Liver (tissue), 9 donors: Measurements from ENCODE around the gene CTNNA2. TPM values are rescaled to one million over a fixed set of nuclear protein-coding genes. Genes with fewer than 3 reads are reported as not detected.

Source experiments
- DNase-seq: peaks from one replicate; pipeline ENCODE4 v3.0.0-alpha.2; 2017; ENCODE audit warnings: low spot score
- H3K27ac ChIP-seq, 2 donors: one replicate each; pipeline ENCODE4 v1.7.0; 2013; ENCODE audit warnings: inconsistent platforms in 2 of 2, low read length in 2 of 2, control low read depth in 1 of 2, low read depth in 1 of 2, mild to moderate bottlenecking in 1 of 2
- H3K27me3 ChIP-seq, 4 donors: one replicate each; pipeline versions ENCODE4 v1.6.1 to v1.7.0; 2013; ENCODE audit warnings: low read length in 3 of 4, inconsistent platforms in 1 of 4, mild to moderate bottlenecking in 1 of 4, moderate library complexity in 1 of 4; ENCODE audit not compliant: control insufficient read depth in 4 of 4, insufficient read depth in 4 of 4
- H3K36me3 ChIP-seq, 4 donors: one replicate each; pipeline versions ENCODE4 v1.6.1 to v1.7.0; 2013; ENCODE audit warnings: low read length in 3 of 4, mild to moderate bottlenecking in 3 of 4, low read depth in 1 of 4, moderate library complexity in 1 of 4; ENCODE audit not compliant: control insufficient read depth in 4 of 4, insufficient read depth in 3 of 4
- H3K4me1 ChIP-seq, 4 donors: one replicate each; pipeline versions ENCODE4 v1.6.1 to v1.7.0; 2013; ENCODE audit warnings: low read length in 3 of 4, mild to moderate bottlenecking in 3 of 4, moderate library complexity in 1 of 4; ENCODE audit not compliant: control insufficient read depth in 4 of 4, insufficient read depth in 4 of 4
- H3K4me3 ChIP-seq, 3 donors: one replicate each; pipeline versions ENCODE4 v1.6.1 to v1.7.0; 2013; ENCODE audit warnings: low read length in 3 of 3, control low read depth in 1 of 3, low read depth in 1 of 3, mild to moderate bottlenecking in 1 of 3
- H3K9ac ChIP-seq, 2 donors: one replicate each; pipeline ENCODE4 v1.7.0; 2013; ENCODE audit warnings: low read length in 2 of 2, mild to moderate bottlenecking in 2 of 2, moderate library complexity in 2 of 2, control low read depth in 1 of 2, low read depth in 1 of 2
- H3K9me3 ChIP-seq, 4 donors: one replicate each; pipeline versions ENCODE4 v1.6.1 to v1.7.0; 2013; ENCODE audit warnings: low read length in 3 of 4; ENCODE audit not compliant: control insufficient read depth in 4 of 4
- EGR1 ChIP-seq, 2 donors: IDR thresholded peaks; 2 replicates each; pipeline ENCODE4 v1.6.1; 2016 to 2018; ENCODE audit warnings: antibody characterized with exemption in 2 of 2, low read depth in 2 of 2
- FOXA1 ChIP-seq: IDR thresholded peaks from 2 replicates; pipeline ENCODE4 v1.6.1; 2016; ENCODE audit warnings: antibody characterized with exemption
- FOXA2 ChIP-seq: IDR thresholded peaks from 2 replicates; pipeline ENCODE4 v1.6.1; 2016; ENCODE audit warnings: antibody characterized with exemption
- GABPA ChIP-seq, 2 donors: IDR thresholded peaks in 1 of 2; conservative IDR thresholded peaks in 1 of 2; 2 replicates each; pipeline ENCODE4 v1.6.1; 2016; ENCODE audit warnings: antibody characterized with exemption in 2 of 2, mild to moderate bottlenecking in 1 of 2, moderate library complexity in 1 of 2
- HNF4A ChIP-seq, 2 donors: conservative IDR thresholded peaks; 2 replicates each; pipeline ENCODE4 v1.6.1; 2016; ENCODE audit warnings: antibody characterized with exemption in 2 of 2, mild to moderate bottlenecking in 2 of 2
- HNF4G ChIP-seq: IDR thresholded peaks from 2 replicates; pipeline ENCODE4 v1.6.1; 2016; ENCODE audit warnings: antibody characterized with exemption
- JUND ChIP-seq, 2 donors: IDR thresholded peaks; 2 replicates each; pipeline ENCODE4 v1.6.1; 2016; ENCODE audit warnings: antibody characterized with exemption in 2 of 2
- NR2F2 ChIP-seq: IDR thresholded peaks from 2 replicates; pipeline ENCODE4 v1.6.1; 2016; ENCODE audit warnings: antibody characterized with exemption
- RAD21 ChIP-seq, 2 donors: IDR thresholded peaks; 2 replicates each; pipeline ENCODE4 v1.6.1; 2016; ENCODE audit warnings: antibody characterized with exemption in 2 of 2, mild to moderate bottlenecking in 2 of 2
- RXRA ChIP-seq, 2 donors: IDR thresholded peaks; 2 replicates each; pipeline ENCODE4 v1.6.1; 2017 to 2018; ENCODE audit warnings: antibody characterized with exemption in 2 of 2, mild to moderate bottlenecking in 1 of 2
- SP1 ChIP-seq: IDR thresholded peaks from 2 replicates; pipeline ENCODE4 v1.6.1; 2018; ENCODE audit warnings: antibody characterized with exemption, mild to moderate bottlenecking
- TAF1 ChIP-seq: conservative IDR thresholded peaks from 2 replicates; pipeline ENCODE4 v1.6.1; 2016; ENCODE audit warnings: antibody characterized with exemption, mild to moderate bottlenecking
- YY1 ChIP-seq: IDR thresholded peaks from 2 replicates; pipeline ENCODE4 v1.6.1; 2016; ENCODE audit warnings: antibody characterized with exemption, mild to moderate bottlenecking
- WGBS: extraction: QIAGEN DNeasy Blood & Tissue Kit; methylation state at CpG from one replicate; pipeline ENCODE4 v1.1.7; 2013; 5-methylcytosine and 5-hydroxymethylcytosine counted together
- polyA plus RNA-seq, 2 donors: library from polyadenylated mRNA; stranded (reverse) in 1 of 2; unstranded in 1 of 2; fragments of 200-250 nt in 1 of 2; fragments of >200 nt in 1 of 2; fragmentation: Nextera tagmentation in 1 of 2; extraction: Ambion mirVana in 1 of 2; gene quantifications; one replicate each; pipeline versions ENCODE4 v1.2.1 to v1.2.3, GENCODE V29; 2013 to 2015
- total RNA-seq, 2 donors: library from RNA; depleted of rRNA; stranded (reverse); fragments of >200 nt; gene quantifications; one replicate each; pipeline ENCODE4 v1.2.3, GENCODE V29; 2014
- TF ChIP-seq, protein P1 (sequence below): fragments of 150-350 bp; IDR thresholded peaks from 2 replicates; pipeline ENCODE4 v1.5.1; 2017; ENCODE audit warnings: improper control_type of control experiment, low read depth, low read length; ENCODE audit not compliant: missing input control
- TF ChIP-seq, protein P2 (sequence below): IDR thresholded peaks from 2 replicates; pipeline ENCODE4 v1.6.1; 2016; ENCODE audit warnings: antibody characterized with exemption
- TF ChIP-seq, protein P3 (sequence below): IDR thresholded peaks from 2 replicates; pipeline ENCODE4 v1.6.1; 2016; ENCODE audit warnings: antibody characterized with exemption
- donor health status: healthy.
- donor health status: healthy.
- donor health status: healthy.
- donor health status: healthy.
- donor health status: healthy.

Gene CTNNA2
- total and polyA plus RNA-seq, 4 donors = 0.05 TPM; not detected in 3

DNA sequence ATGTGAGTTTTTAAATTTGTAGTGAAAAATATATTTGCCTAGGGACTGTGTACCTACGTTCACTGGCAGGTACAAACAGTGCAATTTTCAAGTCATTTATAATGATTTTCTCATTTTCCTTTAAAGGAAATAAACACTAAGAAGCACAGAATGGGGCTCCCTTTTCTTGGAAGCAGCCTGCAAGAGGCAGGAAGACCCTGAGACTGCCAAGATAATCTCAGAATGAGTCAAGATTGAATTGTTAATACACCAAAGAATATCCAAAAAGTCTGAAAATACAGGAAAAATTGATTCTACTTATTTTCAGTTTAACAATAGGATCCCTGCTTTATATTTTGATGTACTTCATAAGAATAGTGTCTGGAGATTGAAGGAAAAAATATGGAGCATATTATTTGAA is 331.2 kb downstream of the CTNNA2 start:
- no peak for DNase-seq
- no peaks in the 10 kb centered on the region for H3K36me3 ChIP-seq
- no peak overlapping the region for H3K27ac ChIP-seq
- H3K27me3 ChIP-seq = peaks cover 0 to 6% (median 0%) of the 10 kb centered on the region in 4 donors
- no peak overlapping the region for H3K4me3 ChIP-seq
- H3K9ac ChIP-seq = no peak overlapping the region
- WGBS = 58% methylated on average over 1 of the region's 1 CpG
- no peaks in the 10 kb centered on the region for H3K9me3 ChIP-seq
- H3K4me1 ChIP-seq = no peaks in the 10 kb centered on the region
- TF ChIP-seq NR2F2 (no peak), RAD21 (IDR thresholded peaks at IDR 0.05) (no peak), HNF4A (conservative IDR thresholded peaks at IDR 0.05) (no peak), JUND (IDR thresholded peaks at IDR 0.05) (no peak), EGR1 (IDR thresholded peaks at IDR 0.05; ENCODE audit: low read depth in 2 of 2) (no peak), RXRA (IDR thresholded peaks at IDR 0.05) (no peak), HNF4G (no peak), SP1 (no peak), TAF1 (no peak)
- TF ChIP-seq, protein P1, sequence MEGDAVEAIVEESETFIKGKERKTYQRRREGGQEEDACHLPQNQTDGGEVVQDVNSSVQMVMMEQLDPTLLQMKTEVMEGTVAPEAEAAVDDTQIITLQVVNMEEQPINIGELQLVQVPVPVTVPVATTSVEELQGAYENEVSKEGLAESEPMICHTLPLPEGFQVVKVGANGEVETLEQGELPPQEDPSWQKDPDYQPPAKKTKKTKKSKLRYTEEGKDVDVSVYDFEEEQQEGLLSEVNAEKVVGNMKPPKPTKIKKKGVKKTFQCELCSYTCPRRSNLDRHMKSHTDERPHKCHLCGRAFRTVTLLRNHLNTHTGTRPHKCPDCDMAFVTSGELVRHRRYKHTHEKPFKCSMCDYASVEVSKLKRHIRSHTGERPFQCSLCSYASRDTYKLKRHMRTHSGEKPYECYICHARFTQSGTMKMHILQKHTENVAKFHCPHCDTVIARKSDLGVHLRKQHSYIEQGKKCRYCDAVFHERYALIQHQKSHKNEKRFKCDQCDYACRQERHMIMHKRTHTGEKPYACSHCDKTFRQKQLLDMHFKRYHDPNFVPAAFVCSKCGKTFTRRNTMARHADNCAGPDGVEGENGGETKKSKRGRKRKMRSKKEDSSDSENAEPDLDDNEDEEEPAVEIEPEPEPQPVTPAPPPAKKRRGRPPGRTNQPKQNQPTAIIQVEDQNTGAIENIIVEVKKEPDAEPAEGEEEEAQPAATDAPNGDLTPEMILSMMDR = no peak

DNA sequence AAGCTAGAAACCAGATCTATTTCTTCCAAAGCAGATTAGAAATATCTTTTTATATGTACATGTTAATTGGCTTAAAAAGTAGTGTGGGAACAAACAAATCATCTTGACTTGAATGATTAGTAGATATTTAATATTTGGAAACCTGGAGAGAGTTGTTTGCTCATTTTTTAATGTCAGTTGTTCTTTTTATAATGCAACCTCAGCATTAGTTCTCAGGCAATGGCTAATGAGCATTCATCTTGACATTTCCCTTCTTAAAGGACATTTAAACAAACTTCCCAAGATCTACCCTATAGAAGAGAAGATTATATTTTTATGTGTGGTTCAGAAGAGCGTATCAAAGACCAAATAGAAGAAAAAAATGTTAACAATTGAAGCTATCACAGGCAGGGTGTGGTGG is 334.0 kb downstream of the CTNNA2 start:
- Histone ChIP-seq H3K9me3 (no peaks in the 10 kb centered on the region), H3K4me3 (no peak overlapping the region), H3K9ac (no peak overlapping the region), H3K27me3 (peaks cover 0 to 11% (median 0%) of the 10 kb centered on the region in 4 donors), H3K4me1 (no peaks in the 10 kb centered on the region), H3K36me3 (no peaks in the 10 kb centered on the region), H3K27ac (no peak overlapping the region)
- WGBS = 63% methylated on average over 1 of the region's 1 CpG
- no peak for DNase-seq
- TF ChIP-seq HNF4A (conservative IDR thresholded peaks at IDR 0.05) (no peak), FOXA1 (no peak), JUND (IDR thresholded peaks at IDR 0.05) (no peak), EGR1 (IDR thresholded peaks at IDR 0.05; ENCODE audit: low read depth in 2 of 2) (no peak), RAD21 (IDR thresholded peaks at IDR 0.05) (no peak), NR2F2 (no peak), HNF4G (no peak), FOXA2 (no peak), TAF1 (no peak), GABPA (IDR thresholded peaks at IDR 0.05 in 1 of 2, conservative IDR thresholded peaks at IDR 0.05 in 1 of 2) (no peak), YY1 (no peak), SP1 (no peak)
- TF ChIP-seq, protein P2, sequence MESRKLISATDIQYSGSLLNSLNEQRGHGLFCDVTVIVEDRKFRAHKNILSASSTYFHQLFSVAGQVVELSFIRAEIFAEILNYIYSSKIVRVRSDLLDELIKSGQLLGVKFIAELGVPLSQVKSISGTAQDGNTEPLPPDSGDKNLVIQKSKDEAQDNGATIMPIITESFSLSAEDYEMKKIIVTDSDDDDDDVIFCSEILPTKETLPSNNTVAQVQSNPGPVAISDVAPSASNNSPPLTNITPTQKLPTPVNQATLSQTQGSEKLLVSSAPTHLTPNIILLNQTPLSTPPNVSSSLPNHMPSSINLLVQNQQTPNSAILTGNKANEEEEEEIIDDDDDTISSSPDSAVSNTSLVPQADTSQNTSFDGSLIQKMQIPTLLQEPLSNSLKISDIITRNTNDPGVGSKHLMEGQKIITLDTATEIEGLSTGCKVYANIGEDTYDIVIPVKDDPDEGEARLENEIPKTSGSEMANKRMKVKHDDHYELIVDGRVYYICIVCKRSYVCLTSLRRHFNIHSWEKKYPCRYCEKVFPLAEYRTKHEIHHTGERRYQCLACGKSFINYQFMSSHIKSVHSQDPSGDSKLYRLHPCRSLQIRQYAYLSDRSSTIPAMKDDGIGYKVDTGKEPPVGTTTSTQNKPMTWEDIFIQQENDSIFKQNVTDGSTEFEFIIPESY = no peak
- TF ChIP-seq, protein P3, sequence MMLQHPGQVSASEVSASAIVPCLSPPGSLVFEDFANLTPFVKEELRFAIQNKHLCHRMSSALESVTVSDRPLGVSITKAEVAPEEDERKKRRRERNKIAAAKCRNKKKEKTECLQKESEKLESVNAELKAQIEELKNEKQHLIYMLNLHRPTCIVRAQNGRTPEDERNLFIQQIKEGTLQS = no peak
- TF ChIP-seq, protein P1 = no peak
